Measurements from ENCODE around the gene C2orf42. TPM values are rescaled to one million over a fixed set of nuclear protein-coding genes. Genes with fewer than 3 reads are reported as not detected.

C2orf42 gene
- 24.4 and 31.5 TPM in 2 replicates for total RNA-seq (2012; rRNA removed)
- polyA plus RNA-seq (2012; rRNA removed): 7.3 and 7.5 TPM in 2 replicates
- 3.0 and 3.6 TPM in 2 replicates for polyA plus RNA-seq (2012; cell fraction: cytosol; rRNA removed)
- polyA plus RNA-seq (2012; cell fraction: nucleus; rRNA removed; ENCODE audit: low replicate concordance): 12.2 and 14.9 TPM in 2 replicates
- percentile 53 among the genes with signal in this experiment for Bru-seq, nascent RNA
- BruChase-seq, experiment 1, labeled RNA remaining after a 6-hour chase: percentile 65 among the genes with signal in this experiment
- percentile 51 among the genes with signal in this experiment for BruChase-seq, experiment 2, labeled RNA remaining after a 2-hour chase
- long read RNA-seq, partial matches to known transcripts: 1 of 4 reads
- long read RNA-seq, other reads (novel, unspliced or antisense): 3 of 4 reads

DNA sequence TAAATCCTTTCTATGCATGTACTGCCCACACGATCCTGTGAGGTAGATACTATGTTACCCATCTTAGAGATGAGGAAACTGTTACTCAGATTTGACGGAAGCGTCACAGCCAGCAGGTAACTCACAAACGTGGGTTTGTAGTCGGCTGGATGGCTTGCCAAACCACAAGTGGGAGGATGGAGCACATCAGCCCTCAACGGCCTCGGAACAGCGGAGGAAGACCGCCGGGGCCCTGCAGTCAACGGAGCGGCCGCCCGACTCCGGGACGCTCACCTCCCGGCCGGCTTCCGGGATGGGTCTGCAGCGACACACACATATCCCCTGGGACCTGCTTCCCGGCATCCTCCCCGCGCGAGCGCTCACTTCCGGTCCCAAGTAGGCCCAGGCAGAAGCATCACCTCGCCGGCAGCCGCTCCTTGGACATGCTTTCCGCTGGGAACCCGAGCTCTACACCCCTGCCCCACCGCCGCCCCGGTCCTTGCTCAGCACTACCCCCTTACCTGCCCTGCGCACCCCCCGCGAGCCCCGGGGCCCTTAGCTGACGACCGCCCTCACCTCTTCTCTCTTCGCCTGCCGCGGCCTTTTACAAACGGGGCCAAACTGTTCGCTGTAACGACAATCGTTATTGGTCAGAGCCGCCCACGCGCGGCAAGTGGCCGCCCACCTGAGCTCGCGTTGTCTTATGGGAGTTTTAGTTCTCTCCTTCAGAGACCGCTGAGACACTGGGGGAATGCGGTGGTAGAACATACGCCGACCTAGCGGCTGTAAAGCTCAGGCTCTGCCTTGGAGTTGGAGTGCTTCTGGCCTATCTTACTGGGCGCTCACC lies at the start of gene C2orf42:
Gene C2orf42 (minus strand): TSS at position 602 of the 826 bp plus-strand sequence. CDS start 9,034 bp downstream, outside the sequence.
- Histone ChIP-seq H3K36me3 (ENCODE audit: control insufficient read depth, insufficient read depth, low read length) (no peaks in the 10 kb centered on the region), H2BK20ac (ENCODE audit: low read depth, low read length) (peak within 1 kb of the TSS; percentile 53; the same call in 1 of the 2 replicates), H3K23ac (ENCODE audit: low read depth, low read length) (peak within 1 kb of the TSS; percentile 97), H4K8ac (ENCODE audit: low read depth in 2 of 2, low read length in 2 of 2) (peak within 1 kb of the TSS; percentile 82 to 99), H3K4me1 (ENCODE audit: control insufficient read depth, insufficient read depth, low read length) (no peaks in the 10 kb centered on the region), H3K4me2 (ENCODE audit: low read depth, low read length) (peak within 1 kb of the TSS; percentile 80), H4K20me1 (ENCODE audit: insufficient read depth, low read length) (no peaks in the 10 kb centered on the region), H2BK15ac (ENCODE audit: low read depth, low read length) (peak within 1 kb of the TSS; percentile 32; the same call in 1 of the 3 replicates), H3K14ac (replicated peaks; ENCODE audit: low read depth, low read length) (peak within 1 kb of the TSS; percentile 100), H3K9ac (ENCODE audit: low read depth, low read length) (peak within 1 kb of the TSS; percentile 97), H2AK5ac (ENCODE audit: low read depth, low read length) (peak within 1 kb of the TSS; percentile 92), H4K91ac (ENCODE audit: insufficient read depth, low read depth, low read length) (peak within 1 kb of the TSS; percentile 93), H2BK5ac (ENCODE audit: low read depth, low read length, poor library complexity, severe bottlenecking) (peak within 1 kb of the TSS; percentile 96), H3K79me1 (ENCODE audit: low read depth in 1 of 2, low read length in 2 of 2) (peaks cover 3 to 10% of the 10 kb centered on the region in 2 experiments; a peak in 3 of 4 replicates), H2AFZ (replicated peaks; ENCODE audit: low read length, poor library complexity) (peak within 1 kb of the TSS; percentile 98), H3K4ac (ENCODE audit: low read depth, low read length) (peak within 1 kb of the TSS; percentile 97), H3K4me3 (ENCODE audit: insufficient read depth, low read depth, low read length) (peak within 1 kb of the TSS; percentile 90), H3K18ac (ENCODE audit: low read depth, low read length) (peak within 1 kb of the TSS; percentile 86), H3K9me3 (ENCODE audit: control insufficient read depth, insufficient read depth, low read length) (no peaks in the 10 kb centered on the region), H3K27ac (ENCODE audit: insufficient read depth, low read length) (peak within 1 kb of the TSS; percentile 95), H2AK9ac (replicated peaks; ENCODE audit: low read depth, low read length, poor library complexity) (peak within 1 kb of the TSS; percentile 93), H3K27me3 (ENCODE audit: control insufficient read depth, insufficient read depth, low read length) (no peaks in the 10 kb centered on the region), H3K9me1 (ENCODE audit: insufficient read depth, low read length) (no peaks in the 10 kb centered on the region), H3K56ac (ENCODE audit: extremely low read depth, insufficient read depth, low read length) (peak within 1 kb of the TSS; percentile 82), H4K5ac (ENCODE audit: low read depth, low read length) (peak within 1 kb of the TSS; percentile 97), H2BK120ac (ENCODE audit: low read depth, low read length) (peak within 1 kb of the TSS; percentile 78)
- 0% methylated on average over 28 of the region's 60 CpGs; no CpG with 5 or more reads in 1 of the 2 experiments for WGBS, 2 experiments (ENCODE audit: extremely low coverage in 2 of 2, insufficient read length in 1 of 2)
- intact Hi-C loops (cut with micrococcal nuclease) (loop anchor here (1.0 kb wide), 1 partner anchor 101 kb away; no protein-coding TSS in a partner anchor), dilution Hi-C loops (cut with HindIII; ENCODE audit: low sequenced_read_pairs, unreplicated experiment) (no loop called here), in situ Hi-C loops (cut with MboI; ENCODE audit: low sequenced_read_pairs) (no loop called here)
- no TSS peak for BruUV-seq (replicated peaks)
- DNase-seq: peak; percentile 98
- POLR2A ChIA-PET (ENCODE audit: unreplicated experiment): interaction anchor here (0.6 to 0.8 kb wide), 4 partner anchors 10 to 40 kb away, joined by 3 to 9 read pairs (median 4); no protein-coding TSS in a partner anchor
- CTCF ChIA-PET: no interaction called here
- ATAC-seq (ENCODE audit: low read depth): peak; percentile 96
- TF ChIP-seq RAD21 (IDR thresholded peaks at IDR 0.05; ENCODE audit: low read length): peak; percentile 24; the same call in 1 of the 2 replicates
- no peak for TF ChIP-seq MAFK (IDR thresholded peaks at IDR 0.05; ENCODE audit: low read depth, low read length)
- peak; percentile 5 for TF ChIP-seq RCOR1 (IDR thresholded peaks at IDR 0.05; ENCODE audit: insufficient replicate concordance, low read length)
- no peak for TF ChIP-seq MAZ (IDR thresholded peaks at IDR 0.05; ENCODE audit: borderline replicate concordance, low read depth, low read length)
- no peak for TF ChIP-seq RFX5 (IDR thresholded peaks at IDR 0.05; ENCODE audit: low read depth, low read length)
- peak; percentile 23; the same call in 1 of the 2 replicates for TF ChIP-seq FOS (IDR thresholded peaks at IDR 0.05; ENCODE audit: low read depth, low read length)
- 0 out of 2 replicates have a peak, but pooled peaks have one; percentile 9 for TF ChIP-seq CTCF (conservative IDR thresholded peaks at IDR 0.05; ENCODE audit: low read depth, low read length)
- no peak for TF ChIP-seq BHLHE40 (IDR thresholded peaks at IDR 0.05; ENCODE audit: low read depth, low read length)
- TF ChIP-seq NFE2L2 (IDR thresholded peaks at IDR 0.05; ENCODE audit: low read depth, low read length): no peak
- peak; percentile 91 for TF ChIP-seq USF2 (IDR thresholded peaks at IDR 0.05; ENCODE audit: low read depth, low read length)
- TF ChIP-seq ELK1 (IDR thresholded peaks at IDR 0.05; ENCODE audit: borderline replicate concordance, low read depth, low read length): no peak
